GM13977 (cell line): ENCODE results near the gene TMEM203.
A peak's percentile ranks its signal among the peaks of the same experiment; 100 is the strongest.

Experiments used
- DNase-seq: peaks from one replicate; pipeline ENCODE4 v3.0.0; 2012; ENCODE audit warnings: low spot score
- CTCF ChIP-seq: IDR thresholded peaks from 2 replicates; pipeline ENCODE4 v1.5.1; 2012; ENCODE audit warnings: mild to moderate bottlenecking, control low read depth; ENCODE audit not compliant: insufficient read depth; ENCODE audit errors: extremely low read depth, missing control alignments
- in situ Hi-C: fragments of 300-500 bp; cut with MboI; formaldehyde crosslinking; loops from one replicate; pipeline ENCODE4 v1.12.0; 2022; ENCODE audit warnings: low sequenced_read_pairs, low pct_unique_long_range_greater_than_20kb, mixed read lengths, inconsistent platforms; ENCODE audit not compliant: unreplicated experiment

TMEM203 gene

GRCh38 chr9:137174722-137175293 lies 30.6 kb downstream of the TMEM203 start:
- DNase-seq = peak; percentile 65
- in situ Hi-C loops = no loop called here
- TF ChIP-seq CTCF = no peak

- TF ChIP-seq CTCF = no peak
- in situ Hi-C loops = no loop called here
These were observed 31.4 kb downstream of the TMEM203 start for GRCh38 chr9:137173796-137174664.

GRCh38 chr9:137172901-137173795 lies 32.3 kb downstream of the TMEM203 start:
- TF ChIP-seq CTCF = no peak
- in situ Hi-C loops = no loop called here
- peak; percentile 48 for DNase-seq

More at GRCh38 chr9:137173796-137174664, 31.4 kb downstream of the TMEM203 start:
- peak; percentile 39 for DNase-seq

GRCh38 chr9:137171149-137171900 lies 34.1 kb downstream of the TMEM203 start:
- peak; percentile 38 for DNase-seq
- in situ Hi-C loops = no loop called here
- TF ChIP-seq CTCF = no peak

GRCh38 chr9:137170486-137171148 lies 34.8 kb downstream of the TMEM203 start:
- DNase-seq = peak; percentile 50
- in situ Hi-C loops = no loop called here
- no peak for TF ChIP-seq CTCF

- in situ Hi-C loops = no loop called here
- no peak for TF ChIP-seq CTCF
- DNase-seq = peak; percentile 31
These were observed 35.5 kb downstream of the TMEM203 start, which contains the start of gene LRRC26 for GRCh38 chr9:137169896-137170358. Gene LRRC26 (minus strand): TSS chr9:137170051. CDS start chr9:137169943, 108 bp downstream.
